GM19463 (cell line): ENCODE data around the gene DZIP1L.
"Not testable (repeated sequence)": the region's sequence is repeated elsewhere in the genome, so short reads cannot be mapped to it uniquely, and the experiment has no call there.

Source experiments
- ATAC-seq: cut with Tn5 transposase; IDR thresholded peaks from one replicate; pipeline ENCODE4 v1.9.1; 2021; ENCODE audit warnings: mild to moderate bottlenecking, moderate library complexity; ENCODE audit not compliant: unreplicated experiment

Gene DZIP1L

DNA sequence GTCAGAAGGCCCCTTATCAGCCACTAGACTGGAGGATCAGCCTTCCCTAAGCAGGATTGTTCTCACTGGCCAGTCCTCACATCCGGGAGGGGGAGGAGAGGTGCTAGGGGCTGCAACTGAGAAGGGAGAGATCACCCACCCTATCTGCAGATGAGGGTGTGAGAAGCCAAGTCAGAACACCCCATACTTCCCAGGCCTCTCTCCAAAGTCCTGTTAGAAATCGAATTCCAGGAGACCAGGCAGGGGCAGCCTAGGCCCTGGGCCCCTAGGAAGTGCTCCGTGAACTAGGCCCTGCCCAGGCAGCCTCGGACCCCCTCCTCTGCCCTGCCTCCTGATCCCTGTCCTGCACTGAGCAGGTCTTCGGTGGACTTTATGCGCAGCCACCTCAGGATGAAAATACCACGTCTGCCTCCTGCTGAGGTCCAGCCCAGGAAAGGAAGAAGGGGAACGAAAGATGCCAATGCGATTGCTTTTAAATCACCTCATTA lies 933 bp downstream of the DZIP1L start:
- no peak for ATAC-seq

DNA sequence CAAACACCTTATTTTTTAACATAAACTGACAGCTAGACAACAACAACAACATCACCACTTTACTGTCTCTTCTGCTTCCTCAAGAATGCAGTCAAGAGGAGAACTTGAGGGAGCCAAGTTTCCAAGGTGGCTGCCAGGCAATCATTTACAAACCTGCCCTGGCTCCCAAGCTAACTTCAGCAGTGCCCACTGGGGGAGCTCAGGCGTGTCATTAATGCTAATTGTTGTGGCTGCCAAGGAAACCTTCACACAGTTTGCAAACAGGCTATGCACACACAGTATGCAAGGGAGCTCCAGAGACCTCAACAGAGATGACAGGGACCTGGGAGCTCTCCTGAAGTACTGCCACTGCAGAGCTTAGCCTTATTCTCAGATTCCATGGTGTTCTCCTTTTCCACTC lies 2.1 kb downstream of the DZIP1L start:
- ATAC-seq = no peak

DNA sequence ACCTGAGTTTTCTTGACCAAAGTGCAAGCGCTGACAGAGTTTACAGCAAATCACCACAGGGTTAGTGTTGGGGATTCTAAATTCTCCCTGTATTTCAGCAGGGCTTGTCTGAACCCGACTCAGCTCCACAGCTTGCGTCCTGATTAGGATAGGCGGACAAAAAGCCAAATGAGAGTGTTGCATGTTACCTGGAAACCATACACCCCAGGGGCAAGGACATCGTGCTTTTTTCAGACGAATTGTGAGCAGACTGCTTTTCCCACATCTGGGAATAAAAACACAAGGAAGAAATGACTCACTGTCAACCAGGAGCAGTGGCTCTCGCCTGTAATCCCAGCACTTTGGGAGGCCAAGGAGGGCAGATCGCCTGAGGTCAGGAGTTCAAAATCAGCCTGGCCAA lies 3.0 kb downstream of the DZIP1L start:
- no peak for ATAC-seq

DNA sequence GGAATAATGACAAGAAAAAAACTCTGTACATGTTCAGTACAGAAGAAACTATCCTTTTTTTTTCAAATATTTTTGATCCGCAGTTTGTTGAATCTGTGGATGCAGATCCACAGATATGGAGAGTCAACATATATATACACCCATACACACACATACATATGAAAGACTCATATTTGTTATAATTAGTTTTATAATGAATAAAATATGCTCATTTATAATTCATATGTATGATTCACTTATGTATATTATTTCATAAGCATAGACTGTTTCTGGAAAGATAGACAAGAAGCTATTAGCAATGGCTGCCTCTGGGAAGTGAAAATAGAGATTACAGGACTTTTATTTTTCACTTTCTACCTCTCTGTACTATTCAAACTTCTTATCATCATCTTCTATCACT lies 9.8 kb downstream of the DZIP1L start:
- ATAC-seq = no peak

DNA sequence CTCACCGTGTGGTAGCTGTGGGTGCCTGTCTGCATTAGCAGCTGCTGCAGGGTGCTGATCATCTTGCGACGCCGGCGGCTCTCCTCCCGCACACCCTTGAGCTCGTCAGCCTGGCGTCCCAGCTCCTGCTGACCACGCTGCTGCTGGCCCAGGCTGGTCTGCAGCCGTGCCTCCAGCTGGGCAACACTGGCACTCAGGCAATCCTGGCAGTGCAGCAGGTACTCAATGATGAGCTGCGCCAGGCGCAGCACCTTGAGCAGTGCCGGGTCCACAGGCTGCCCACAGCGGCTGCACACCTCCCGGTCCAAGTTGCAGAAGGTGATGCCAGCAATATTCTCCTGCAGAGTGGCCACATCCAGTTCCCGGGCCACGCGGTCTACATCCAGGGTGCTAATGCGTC lies 11.9 kb downstream of the DZIP1L start:
- ATAC-seq = no peak

DNA sequence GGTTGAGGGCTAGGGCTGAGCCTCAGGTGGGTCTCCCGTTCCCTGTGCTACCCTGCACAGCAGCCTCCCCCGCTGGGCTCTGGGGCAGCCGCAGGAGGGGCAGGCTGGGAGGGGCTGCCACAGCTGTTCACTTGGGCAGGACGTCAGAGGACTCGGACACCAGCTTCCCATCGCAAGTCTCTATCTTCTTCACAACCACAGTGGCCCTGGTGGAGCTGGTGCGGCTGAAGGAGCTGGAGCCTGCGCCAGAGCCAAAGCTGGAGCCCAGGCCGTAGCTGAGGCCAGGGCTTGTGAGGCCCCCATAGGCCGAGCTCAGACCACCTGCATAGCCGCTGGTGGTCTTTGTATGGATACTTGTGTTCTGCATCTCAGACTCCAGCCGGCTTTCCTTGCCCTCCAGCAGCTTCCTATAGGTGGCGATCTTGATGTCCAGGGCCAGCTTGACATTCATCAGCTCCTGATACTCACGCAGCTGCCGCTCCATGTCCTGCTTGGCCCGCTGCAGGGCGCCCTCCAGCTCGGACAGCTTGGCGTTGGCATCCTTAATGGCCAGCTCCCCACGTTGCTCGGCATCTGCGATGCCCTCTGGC lies 14.0 kb downstream of the DZIP1L start:
- ATAC-seq = not testable (repeated sequence)

DNA sequence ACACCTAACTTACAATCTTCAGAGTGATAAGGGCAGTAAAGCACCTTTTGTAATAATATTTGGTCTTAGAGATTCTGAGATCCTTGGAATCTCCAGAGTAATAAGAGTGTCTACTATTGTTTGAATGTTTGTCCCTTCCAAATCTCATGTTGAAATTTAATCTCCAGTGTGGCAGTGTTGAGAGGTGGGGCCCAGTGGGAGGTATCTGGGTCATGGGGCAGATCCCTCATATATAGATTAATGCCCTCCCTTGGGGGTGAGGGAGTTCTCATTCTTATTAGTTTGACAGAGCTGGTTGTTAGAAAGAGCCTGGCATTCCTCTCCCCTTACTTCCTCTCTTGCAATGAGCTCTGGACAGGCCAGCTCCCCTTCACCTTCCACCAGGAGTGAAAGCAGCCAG lies 16.0 kb downstream of the DZIP1L start:
- no peak for ATAC-seq

DNA sequence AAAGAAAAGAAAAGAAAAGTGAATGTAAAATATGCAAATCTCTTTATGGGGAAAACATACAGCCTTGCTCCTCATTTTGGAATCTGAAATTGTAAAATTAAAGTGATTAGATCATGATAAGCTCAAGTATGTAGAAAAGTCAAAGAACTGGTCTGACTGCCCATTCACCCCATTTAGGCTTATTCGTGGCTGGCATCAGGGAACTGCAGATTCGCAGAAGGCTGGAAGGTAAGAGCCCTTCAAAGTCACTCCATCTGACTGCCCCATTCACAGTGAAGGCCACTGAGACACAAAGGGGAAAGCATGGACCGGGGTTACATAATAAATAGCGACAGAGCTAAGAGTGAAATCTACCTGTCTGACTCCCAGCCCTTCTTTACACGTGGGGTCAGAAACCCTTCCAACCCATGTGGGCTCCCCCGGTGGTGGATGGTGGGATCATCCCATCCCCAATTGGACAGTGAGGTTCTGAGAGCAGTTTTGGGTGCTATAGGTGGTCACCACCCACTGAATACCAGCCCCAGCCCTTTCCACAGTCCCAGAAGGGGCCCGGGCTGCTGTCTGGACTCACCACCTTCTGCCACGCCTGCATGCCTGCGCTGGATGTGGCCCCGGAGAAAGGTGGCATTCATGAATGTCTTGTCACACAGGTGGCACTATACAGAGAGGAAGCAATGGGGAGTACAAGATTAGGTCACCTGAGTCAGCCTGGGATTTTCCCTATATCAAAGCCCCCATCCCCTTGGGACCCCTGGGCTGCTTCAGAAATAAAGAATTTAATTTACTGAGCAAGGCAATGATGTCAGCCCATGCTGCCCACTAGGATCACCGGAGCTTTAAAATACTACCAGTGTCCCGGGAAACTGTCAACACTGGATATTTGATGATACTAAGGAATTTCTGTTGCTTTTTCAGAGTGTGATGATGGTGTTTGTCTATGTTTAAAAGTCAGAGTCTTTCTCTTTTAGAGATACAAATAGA lies 17.9 kb downstream of the DZIP1L start:
- ATAC-seq = peak; percentile 74

DNA sequence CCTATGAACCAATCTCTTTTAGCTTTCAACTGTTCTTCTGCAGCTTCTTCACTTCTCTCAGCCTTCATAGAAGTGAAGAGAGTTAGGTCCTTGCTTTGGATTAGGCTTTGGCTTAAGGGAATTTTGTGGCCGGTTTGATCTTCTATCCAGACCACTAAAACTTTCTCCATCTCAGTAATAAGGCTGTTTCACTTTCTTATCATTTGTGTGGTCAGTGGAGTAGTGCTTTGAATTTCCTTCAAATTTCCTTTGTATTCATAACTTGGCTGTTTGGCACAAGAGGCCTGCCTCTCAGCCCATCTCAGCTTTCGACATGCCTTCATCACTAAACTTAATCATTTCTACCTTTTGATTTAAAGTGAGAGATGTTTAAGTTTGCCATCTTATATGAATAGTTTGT lies 21.7 kb downstream of the DZIP1L start:
- no peak for ATAC-seq

DNA sequence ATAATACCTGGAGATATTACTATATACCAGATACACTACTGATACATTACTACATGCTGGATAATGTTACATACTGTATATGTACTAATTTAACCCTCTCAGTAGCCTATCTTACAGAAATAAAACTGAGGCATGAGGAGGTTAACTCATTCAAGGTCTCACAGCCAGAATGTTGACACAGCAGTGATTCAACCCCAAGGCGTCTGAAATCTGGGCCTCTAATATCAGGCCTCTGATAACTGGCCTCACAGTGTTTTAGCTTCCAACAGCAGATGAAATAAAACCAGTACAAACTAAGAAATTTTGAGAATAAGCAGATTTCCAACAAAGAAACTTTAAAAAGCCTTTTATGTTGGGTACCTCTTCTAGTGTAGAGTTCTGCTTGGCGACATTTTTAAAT lies 23.4 kb downstream of the DZIP1L start:
- ATAC-seq = no peak

DNA sequence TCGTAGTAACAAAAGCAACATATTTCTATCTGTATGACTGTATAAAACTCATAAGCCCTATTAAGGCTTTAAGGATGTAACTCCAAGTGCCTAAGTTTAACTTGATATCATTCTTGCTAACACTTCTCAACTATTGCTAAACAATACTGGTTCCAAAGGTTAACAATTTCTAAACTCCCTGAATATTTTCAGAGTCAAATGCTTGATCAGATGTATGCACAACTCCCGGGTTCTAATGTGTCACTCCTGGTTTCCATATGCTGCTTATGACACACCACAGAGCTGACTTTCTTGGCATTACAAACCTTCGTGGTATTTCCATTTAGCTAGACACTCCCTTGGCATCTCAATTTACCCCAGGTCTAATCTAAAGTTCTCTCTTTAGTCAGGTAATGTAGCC lies 26.3 kb downstream of the DZIP1L start:
- ATAC-seq = no peak

DNA sequence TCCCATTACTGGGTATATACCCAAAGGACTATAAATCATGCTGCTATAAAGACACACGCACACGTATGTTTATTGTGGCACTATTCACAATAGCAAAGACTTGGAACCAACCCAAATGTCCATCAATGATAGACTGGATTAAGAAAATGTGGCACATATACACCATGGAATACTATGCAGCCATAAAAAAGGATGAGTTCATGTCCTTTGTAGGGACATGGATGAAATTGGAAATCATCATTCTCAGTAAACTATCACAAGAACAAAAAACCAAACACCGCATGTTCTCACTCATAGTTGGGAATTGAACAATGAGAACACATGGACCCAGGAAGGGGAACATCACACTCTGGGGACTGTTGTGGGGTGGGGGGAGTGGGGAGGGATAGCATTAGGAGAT lies 29.7 kb downstream of the DZIP1L start:
- not testable (repeated sequence) for ATAC-seq

DNA sequence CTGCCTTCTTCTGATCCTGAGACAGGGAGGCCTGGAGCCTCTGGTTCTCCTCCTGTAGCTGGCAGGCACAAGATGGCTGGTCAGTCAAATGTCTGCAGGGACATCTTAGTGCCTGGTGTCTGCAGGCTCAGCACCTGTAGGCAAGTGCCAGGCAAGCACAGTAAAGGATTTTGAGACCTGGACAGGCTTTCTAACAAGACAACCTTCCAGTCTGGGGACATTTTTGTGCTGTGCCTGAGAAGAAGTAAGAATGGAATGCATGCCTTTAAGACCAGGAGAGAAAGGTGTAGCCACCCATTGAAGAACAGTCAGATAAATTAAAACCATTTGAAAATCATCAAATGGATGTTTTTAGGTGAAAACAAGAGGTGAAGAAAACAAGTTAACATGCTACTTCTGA lies 31.2 kb downstream of the DZIP1L start:
- ATAC-seq = no peak

DNA sequence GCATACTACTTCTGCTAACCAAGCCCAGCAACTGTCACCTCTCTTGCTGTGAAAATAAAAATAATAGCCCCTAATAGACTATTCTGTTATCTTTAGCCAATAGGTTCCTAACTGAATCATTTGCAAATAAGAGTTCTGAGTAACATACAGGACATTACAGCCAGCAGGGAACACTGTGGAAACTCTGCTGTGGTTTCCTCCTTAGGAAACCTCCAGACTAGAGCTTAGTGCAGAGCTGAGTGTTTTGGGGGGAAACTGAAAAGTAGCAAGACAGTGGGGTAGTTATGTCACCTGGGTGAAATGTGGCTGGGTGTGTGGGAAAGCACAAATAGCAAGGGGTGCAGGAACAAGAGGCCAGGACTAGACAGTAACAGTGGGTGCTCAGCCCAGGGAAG lies 32.4 kb downstream of the DZIP1L start:
- ATAC-seq = no peak

DNA sequence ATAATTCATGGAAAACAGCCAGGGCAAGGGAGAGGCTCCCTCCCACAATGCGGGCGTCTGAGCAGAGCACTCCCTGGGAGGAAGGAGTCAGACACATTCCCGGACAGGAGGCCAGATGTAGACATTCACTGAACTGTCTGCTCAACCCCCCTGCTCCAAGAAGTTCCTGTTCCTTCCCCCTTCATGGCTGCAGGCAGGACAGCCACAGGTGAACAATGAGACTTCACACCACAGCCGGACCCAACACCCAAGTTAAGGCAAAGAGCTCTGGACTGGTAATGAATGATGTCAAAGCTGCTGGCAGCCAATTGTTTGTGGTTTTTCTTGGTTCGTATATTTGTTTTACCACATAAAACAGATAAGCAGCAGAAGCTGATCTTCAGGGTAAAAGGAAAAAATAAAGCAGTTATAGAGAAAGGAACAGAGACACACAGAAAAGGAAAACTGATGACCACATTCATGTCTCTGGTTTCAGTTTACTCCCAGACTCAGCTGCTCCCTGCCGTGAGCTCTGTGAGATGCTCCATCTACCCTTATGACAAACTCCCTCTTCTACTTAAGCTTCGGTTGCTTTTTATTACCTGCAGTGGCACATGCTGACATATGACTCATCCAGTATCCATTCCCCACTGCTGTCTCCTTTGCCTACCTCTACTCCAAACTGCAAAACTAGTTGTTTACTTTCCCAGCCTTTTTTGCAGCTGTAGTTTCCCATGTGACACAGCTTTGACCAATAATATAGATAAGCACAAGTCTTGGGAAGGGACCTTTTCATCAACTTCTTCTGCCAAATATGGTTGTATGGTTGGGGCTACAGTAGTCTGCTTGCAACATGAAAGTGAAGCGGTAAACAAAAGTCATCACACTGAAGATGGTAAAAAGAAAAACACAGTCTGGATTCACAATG lies 33.1 kb downstream of the DZIP1L start:
- no peak for ATAC-seq

DNA sequence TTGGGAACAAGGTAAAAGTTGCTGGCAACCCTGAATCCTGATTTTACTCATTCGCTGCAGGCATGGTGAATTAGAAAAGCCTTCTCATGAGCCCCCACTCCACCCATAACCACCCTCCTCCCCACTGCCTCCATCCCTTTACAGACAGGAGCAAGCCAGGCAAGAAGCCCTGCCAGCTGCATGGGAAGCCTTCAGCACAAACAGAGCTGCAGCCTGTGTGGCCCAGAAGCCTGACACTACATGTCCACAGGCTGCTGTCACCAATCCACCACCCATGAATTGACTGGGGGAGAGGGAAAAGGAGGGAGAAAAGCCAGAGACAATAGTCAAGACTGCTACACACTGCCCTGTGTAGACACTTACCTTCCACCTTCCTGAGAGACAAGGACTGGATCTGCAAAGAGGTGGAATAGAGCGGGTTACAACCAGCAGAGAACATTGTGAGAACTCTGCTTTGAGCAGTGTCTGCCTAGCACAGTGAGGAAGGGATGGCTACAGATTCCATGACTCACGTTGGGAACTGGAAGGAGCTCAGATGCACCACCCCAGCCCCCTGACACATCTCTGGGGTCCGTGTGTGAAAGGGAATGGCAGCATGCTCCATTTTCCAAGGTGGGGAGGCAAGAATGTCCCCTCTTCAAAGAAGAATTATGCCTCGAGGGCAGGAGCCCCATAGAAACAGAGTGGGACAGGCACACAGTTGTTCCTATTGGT lies 33.9 kb downstream of the DZIP1L start:
- ATAC-seq = no peak

DNA sequence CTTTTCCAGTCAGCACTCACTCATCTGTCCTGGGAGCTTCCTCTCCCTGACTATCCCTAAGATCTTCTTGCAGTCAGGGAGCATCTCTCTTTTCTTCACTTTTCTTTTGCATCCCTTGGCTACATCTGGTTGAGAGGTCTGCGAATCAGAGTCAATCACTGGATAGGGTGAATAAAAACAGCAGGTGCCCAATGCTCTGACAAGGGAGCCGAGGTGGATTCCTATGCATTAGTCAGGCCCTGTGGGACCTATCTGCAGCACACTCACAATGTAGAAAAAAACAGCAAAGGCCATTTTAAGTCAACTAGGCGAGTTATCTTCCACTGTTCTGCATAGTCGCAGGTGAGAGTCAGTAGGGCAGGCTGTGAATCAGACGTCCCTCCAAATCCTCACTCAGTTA lies 35.5 kb downstream of the DZIP1L start:
- no peak for ATAC-seq

DNA sequence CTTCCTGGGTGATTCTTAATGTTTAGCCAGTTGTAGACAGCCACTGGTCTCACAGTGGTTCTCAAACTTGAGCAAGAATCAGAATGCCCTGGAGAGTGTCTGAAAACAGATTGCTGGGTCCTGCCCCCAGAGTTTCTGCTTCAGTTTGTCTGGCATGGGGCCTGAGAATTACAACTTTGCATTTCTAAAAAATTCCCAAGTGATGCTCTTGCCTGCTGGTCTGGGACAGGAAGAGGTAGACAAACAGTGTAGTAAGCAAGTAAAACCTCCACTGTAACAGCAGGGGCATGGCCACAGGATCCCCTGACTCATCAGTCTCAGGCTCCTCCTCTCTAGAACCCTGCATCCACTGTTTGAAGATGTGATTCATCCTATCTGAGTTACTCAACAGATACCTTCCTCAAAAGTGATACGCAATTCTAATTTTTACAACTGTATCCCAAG lies 36.5 kb downstream of the DZIP1L start:
- ATAC-seq = no peak

DNA sequence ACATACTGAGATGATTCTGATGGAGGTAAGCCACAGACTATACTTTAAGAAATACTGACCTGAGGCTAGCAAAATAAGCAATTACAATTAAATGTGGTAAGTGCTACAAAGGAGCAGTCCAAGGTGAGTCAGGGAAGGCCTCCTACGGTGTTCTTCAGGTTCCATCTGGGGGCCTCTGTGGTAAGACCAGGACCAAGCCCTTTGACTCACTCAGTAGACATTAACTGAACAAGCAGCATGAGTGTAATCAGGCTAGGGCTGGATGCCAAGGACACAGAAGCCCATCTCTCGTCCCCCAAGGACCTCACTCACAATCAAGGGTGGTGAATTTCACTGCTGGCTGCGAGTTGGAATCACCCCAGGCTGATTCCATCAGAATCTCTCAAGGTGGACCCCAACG lies 37.3 kb downstream of the DZIP1L start:
- no peak for ATAC-seq

DNA sequence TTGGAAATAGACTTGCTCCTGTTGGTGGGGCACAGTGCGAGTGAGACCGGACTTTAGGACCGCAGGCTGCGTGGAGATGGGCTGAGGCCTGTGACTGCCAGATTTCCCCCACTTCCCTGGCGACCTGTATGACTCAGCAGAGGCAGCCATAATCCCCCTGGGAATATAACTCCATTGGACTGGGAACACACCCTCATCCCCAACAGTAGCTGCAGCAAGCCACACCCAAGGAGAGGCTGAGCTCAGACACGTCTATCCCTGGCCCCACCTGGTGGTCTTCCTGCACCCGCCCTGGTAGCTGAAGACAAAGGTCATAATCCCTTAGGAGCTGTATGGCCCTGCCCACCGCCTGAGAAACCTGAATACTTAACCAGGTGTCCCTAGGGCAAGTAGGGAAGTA lies 42.6 kb downstream of the DZIP1L start:
- no peak for ATAC-seq

DNA sequence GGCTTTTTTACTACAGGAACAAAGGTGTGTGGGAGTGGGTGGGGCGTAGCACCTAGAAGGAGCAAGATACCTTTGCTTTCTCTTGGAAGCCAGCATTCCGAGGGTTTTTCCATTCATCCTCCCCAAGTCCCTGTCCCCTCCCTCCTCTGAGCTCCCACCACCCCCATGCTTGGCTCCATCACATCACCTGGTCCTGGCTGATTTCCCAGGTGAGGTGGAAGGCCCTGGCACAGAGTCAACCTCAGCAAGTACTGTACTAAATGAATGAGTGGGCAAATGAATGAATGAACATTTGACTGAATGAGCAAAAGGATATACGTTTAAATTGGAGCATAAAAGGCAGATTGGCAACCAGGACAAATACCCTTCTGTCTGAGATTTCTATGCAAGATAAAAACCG lies 45.4 kb downstream of the DZIP1L start:
- no peak for ATAC-seq
